ENCODE data around the gene SDK1.

GRCh38 chr7:4286351-4286750, 985.3 kb downstream of the SDK1 start:
- no peak for TF ChIP-seq CTCF (IDR thresholded peaks at IDR 0.05)
- TF ChIP-seq SMC3 (IDR thresholded peaks at IDR 0.05): no peak
- no peak for TF ChIP-seq RAD21 (conservative IDR thresholded peaks at IDR 0.05 in 1 of 2, IDR thresholded peaks at IDR 0.05 in 1 of 2)
- TF ChIP-seq GATA3 (IDR thresholded peaks at IDR 0.05; ENCODE audit: borderline replicate concordance): no peak
- TF ChIP-seq POLR2A (IDR thresholded peaks at IDR 0.05; ENCODE audit: low read length): no peak
- no peak for TF ChIP-seq RNF2 (IDR thresholded peaks at IDR 0.05; ENCODE audit: borderline replicate concordance, low read depth)

Measured in A549 (cell line).